K562 (cell line): ENCODE results near the gene PRR19. TPM values are rescaled to one million over a fixed set of nuclear protein-coding genes. Genes with fewer than 3 reads are reported as not detected.
"Not testable (repeated sequence)": the region's sequence is repeated elsewhere in the genome, so short reads cannot be mapped to it uniquely, and the experiment has no call there.

Experiments
- ATAC-seq: fragments of 200-7000 bp; cut with Tn5 transposase; 3 replicates; pipeline ENCODE4 v1.9.1; 2020; ENCODE audit warnings: moderate library complexity
- BruUV-seq: library from RNA; stranded (reverse); fragments of 400-500 nt; replicated peaks from 2 replicates; lab custom pipeline; 2021; lab: Mats Ljungman, UMichigan
- CTCF ChIA-PET: fragments of 300-600 bp; formaldehyde crosslinking; extraction: SDS; loops from one replicate; lab custom pipeline; 2021; ENCODE audit warnings: low intra/inter-chr PET ratio; lab: Yijun Ruan, JAX
- POLR2A ChIA-PET: fragments of 300-600, 350-650 bp; sonication (Branson Sonifier 250); formaldehyde crosslinking; extraction: SDS; loops from one replicate; lab custom pipeline; 2021; ENCODE audit warnings: antibody characterized with exemption, inconsistent platforms; lab: Yijun Ruan, JAX
- DNase-seq, 4 experiments: peaks; one replicate each; pipeline versions ENCODE4 v3.0.0 to v3.0.0-alpha.2; 2011 to 2018; ENCODE audit warnings: low spot score in 3 of 4, mixed read lengths in 3 of 4; ENCODE audit errors: extremely low read depth in 1 of 4
- FAIRE-seq: peaks from 2 replicates; lab custom pipeline; 2011; peaks lifted over from hg19 to GRCh38; lab: Jason Lieb, UNC
- H2AFZ ChIP-seq: 2 replicates; pipeline ENCODE4 v1.6.0; 2011; ENCODE audit warnings: low read depth, low read length, control low read depth, inconsistent platforms
- H3K27ac ChIP-seq: fragments of 200-600 bp; 3 replicates; pipeline ENCODE4 v1.8.0; 2011; ENCODE audit warnings: low read depth, mild to moderate bottlenecking, control low read depth, inconsistent platforms, low read length, moderate library complexity, mixed read lengths; ENCODE audit errors: extremely low read depth
- H3K27me3 ChIP-seq, 2 experiments: fragments of 300-600 bp in 1 of 2; 2 replicates in 1 of 2; 3 replicates in 1 of 2; pipeline versions ENCODE4 v1.6.0 to v1.8.0; 2011; ENCODE audit warnings: inconsistent platforms in 2 of 2, low read length in 2 of 2, mild to moderate bottlenecking in 1 of 2, mixed read lengths in 1 of 2, moderate library complexity in 1 of 2; ENCODE audit not compliant: control insufficient read depth in 2 of 2, insufficient read depth in 2 of 2
- H3K36me3 ChIP-seq: fragments of 300-600 bp; 3 replicates; pipeline ENCODE4 v1.8.0; 2011; ENCODE audit warnings: mild to moderate bottlenecking, low read length, inconsistent platforms; ENCODE audit not compliant: control insufficient read depth, insufficient read depth
- H3K4me1 ChIP-seq, 2 experiments: fragments of 200-600 bp in 1 of 2; replicated peaks in 1 of 2; 2 replicates in 1 of 2; 3 replicates in 1 of 2; pipeline versions ENCODE4 v1.5.1 to v1.8.0; 2011; ENCODE audit warnings: inconsistent platforms in 2 of 2, low read length in 2 of 2, mild to moderate bottlenecking in 1 of 2, mixed read lengths in 1 of 2, moderate library complexity in 1 of 2; ENCODE audit not compliant: control insufficient read depth in 2 of 2, insufficient read depth in 2 of 2
- H3K4me2 ChIP-seq: 2 replicates; pipeline ENCODE4 v1.6.1; 2011; ENCODE audit warnings: low read length, control low read depth, inconsistent platforms, mixed read lengths; ENCODE audit not compliant: insufficient read depth
- H3K4me3 ChIP-seq: fragments of 200-600 bp; sonication (generic), shearing (Covaris generic); 2 replicates; pipeline ENCODE4 v1.5.1; 2016; ENCODE audit warnings: control low read depth, inconsistent platforms
- H3K79me2 ChIP-seq: fragments of 200-600 bp; 3 replicates; pipeline ENCODE4 v1.8.0; 2011; ENCODE audit warnings: low read length, inconsistent platforms; ENCODE audit not compliant: control insufficient read depth, insufficient read depth
- H3K9ac ChIP-seq, 2 experiments: 2 replicates each; pipeline versions ENCODE4 v1.6.0 to v1.6.1; 2011; ENCODE audit warnings: low read depth in 2 of 2, low read length in 2 of 2, control low read depth in 1 of 2, inconsistent platforms in 1 of 2, mild to moderate bottlenecking in 1 of 2, mixed read lengths in 1 of 2; ENCODE audit not compliant: insufficient read depth in 1 of 2
- H3K9me1 ChIP-seq: one replicate; pipeline ENCODE4 v1.6.0; 2011; ENCODE audit warnings: inconsistent platforms, mild to moderate bottlenecking, low read length, moderate library complexity; ENCODE audit not compliant: control insufficient read depth, insufficient read depth
- H3K9me3 ChIP-seq: replicated peaks from 2 replicates; pipeline ENCODE4 v1.5.1; 2011; ENCODE audit warnings: low read depth, low read length, inconsistent platforms; ENCODE audit not compliant: control insufficient read depth, insufficient read depth
- H4K20me1 ChIP-seq: replicated peaks from 2 replicates; pipeline ENCODE4 v1.6.1; 2011; ENCODE audit warnings: low read length, inconsistent platforms, mixed read lengths; ENCODE audit not compliant: control insufficient read depth, insufficient read depth
- CBX5 ChIP-seq: IDR thresholded peaks from 2 replicates; pipeline ENCODE4 v1.6.1; 2014; ENCODE audit warnings: low read depth, borderline replicate concordance
- CHD4 ChIP-seq: fragments of 200-600 bp; sonication (generic); IDR thresholded peaks from 3 replicates; pipeline ENCODE4 v1.6.1; 2012; ENCODE audit warnings: low read depth, mild to moderate bottlenecking, mixed read lengths, low read length, inconsistent platforms; ENCODE audit not compliant: insufficient read depth, insufficient replicate concordance, poor library complexity, severe bottlenecking
- MCM7 ChIP-seq, 2 experiments: fragments of 450-650 bp; IDR thresholded peaks; 2 replicates each; pipeline ENCODE4 v1.6.1; 2016 to 2018
- ZNF121 ChIP-seq: sonication (generic); formaldehyde crosslinking; conservative IDR thresholded peaks from 2 replicates; pipeline ENCODE4 v1.8.0; 2022; ENCODE audit warnings: missing genetic modification reagents
- ZNF324 ChIP-seq: fragments of 250-450 bp; sonication (Bioruptor Pico); IDR thresholded peaks from 2 replicates; pipeline ENCODE4 v1.4.0; 2020; ENCODE audit warnings: mild to moderate bottlenecking
- WGBS: fragments of 100-300 bp; shearing (Covaris generic); methylation state at CpG from one replicate; pipeline ENCODE4 v1.1.6; 2016; ENCODE audit warnings: low coverage, mixed read lengths; ENCODE audit not compliant: insufficient coverage; ENCODE audit errors: missing lambda C conversion rate; 5-methylcytosine and 5-hydroxymethylcytosine counted together
- in situ Hi-C: fragments of 300-500 bp; cut with MboI; formaldehyde crosslinking; loops from 4 replicates; pipeline ENCODE4 v1.15.0; 2018; ENCODE audit warnings: inconsistent platforms, mixed read lengths
- intact Hi-C: fragments of 100-400 bp; cut with micrococcal nuclease; formaldehyde crosslinking; loops from 2 replicates; pipeline ENCODE4 v1.14.2; 2022
- polyA plus RNA-seq, 8 experiments: library from polyadenylated mRNA; depleted of rRNA in 4 of 8; stranded (reverse) in 5 of 8; unstranded in 3 of 8; fragments of >200 nt; fragmentation: Nextera tagmentation in 2 of 8; fragmentation: Illumina TruSeq in 1 of 8; extraction: Ambion mirVana in 2 of 8; extraction: Trizol in 1 of 8; gene quantifications; 2 replicates each; pipeline versions ENCODE4 v1.2.1 to v1.2.3, GENCODE V29; 2011 to 2014; ENCODE audit warnings: inconsistent platforms in 1 of 8, missing spikeins in 1 of 8
- total RNA-seq, 7 experiments: library from RNA; depleted of rRNA in 6 of 7; stranded (reverse); fragments of >200 nt in 6 of 7; fragmentation: Illumina TruSeq in 2 of 7; extraction: Trizol in 2 of 7; gene quantifications; 2 replicates each; pipeline versions ENCODE4 v1.2.1 to v1.2.3, GENCODE V29; 2011 to 2021; ENCODE audit warnings: low replicate concordance in 1 of 7
- TF ChIP-seq, protein P1 (sequence below), 2 experiments: fragments of 450-650 bp; IDR thresholded peaks; 2 replicates each; pipeline ENCODE4 v1.6.1; 2018; ENCODE audit warnings: mild to moderate bottlenecking in 2 of 2, low read depth in 1 of 2; ENCODE audit not compliant: partially characterized antibody in 2 of 2
- TF ChIP-seq, protein P2 (sequence below): sonication (generic); formaldehyde crosslinking; IDR thresholded peaks from 2 replicates; pipeline ENCODE4 v1.4.0; 2020; ENCODE audit warnings: mild to moderate bottlenecking, missing genetic modification reagents

The PRR19 gene
- total and polyA plus RNA-seq, 9 of the 15 experiments (the other 6 are each of a cell fraction or from before 2014, with no cell fraction given) = 0.10 to 1.6 (median 0.54) TPM

DNA sequence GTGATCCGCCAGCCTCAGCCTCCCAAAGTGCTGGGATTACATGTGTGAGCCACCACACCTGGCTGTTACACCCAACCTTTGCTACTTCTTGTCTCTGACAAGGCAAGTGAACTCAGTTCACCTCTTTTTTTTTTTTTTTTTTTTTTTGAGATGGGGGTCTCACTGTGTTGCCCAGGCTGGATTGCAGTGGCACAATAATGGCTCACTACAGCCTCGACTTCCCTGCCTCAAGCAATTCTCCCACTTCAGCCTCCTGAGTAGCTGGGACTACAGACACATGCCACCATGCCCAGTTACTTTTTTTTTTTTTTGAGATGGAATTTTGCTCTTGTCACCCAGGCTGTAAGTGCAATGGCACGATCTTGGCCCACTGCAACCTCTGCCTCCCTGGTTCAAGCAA is 44.1 kb upstream of the PRR19 start:
- H4K20me1 ChIP-seq, H3K4me2 ChIP-seq, H3K9me3 ChIP-seq, DNase-seq, H3K4me3 ChIP-seq, ATAC-seq, H3K9me1 ChIP-seq, in situ Hi-C loops, BruUV-seq, H3K27me3 ChIP-seq, CTCF ChIA-PET, H3K27ac ChIP-seq, intact Hi-C loops, H3K9ac ChIP-seq, FAIRE-seq, H3K36me3 ChIP-seq: not testable (repeated sequence)
- POLR2A ChIA-PET = interaction anchor here (0.7 to 1.5 kb wide), 6 partner anchors 8 to 1369 kb away, joined by 3 to 5 read pairs (median 4); partner anchors contain the start of gene CIC
- peak; percentile 67 for TF ChIP-seq ZNF121 (CRISPR knock-in tag)
- H2AFZ ChIP-seq = peak overlapping the region; percentile 14; the same call in 1 of the 2 replicates
- H3K4me1 ChIP-seq = peaks cover under 1 to 36% of the 10 kb centered on the region in 2 experiments; a peak in 3 of 5 replicates
- H3K79me2 ChIP-seq = peaks cover 20% of the 10 kb centered on the region
- WGBS = 84% methylated on average over 3 of the region's 3 CpGs

DNA sequence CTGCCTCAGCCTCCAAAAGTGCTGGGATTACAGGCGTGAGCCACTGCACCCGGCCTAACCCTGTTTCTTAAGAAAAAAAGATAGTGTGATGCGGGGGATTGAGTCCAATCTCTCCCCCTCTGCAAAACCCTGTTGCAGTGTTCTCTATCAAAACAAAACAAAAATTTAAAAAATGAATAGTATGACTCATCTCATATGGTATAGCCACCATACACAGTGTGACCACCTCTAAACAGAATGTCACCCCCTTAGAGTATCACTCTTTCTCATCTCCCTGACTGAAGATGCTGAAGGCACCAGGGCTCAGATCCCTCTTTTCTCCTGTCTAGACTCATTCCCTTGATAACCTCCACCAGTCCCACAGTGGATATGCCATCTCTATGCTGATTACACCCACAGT is 40.2 kb upstream of the PRR19 start:
- POLR2A ChIA-PET = no interaction called here
- TF ChIP-seq CHD4 (no peak), ZNF324 (CRISPR knock-in tag) (no peak), MCM7 (IDR thresholded peaks at IDR 0.05) (no peak), CBX5 (no peak)
- TF ChIP-seq, protein P1, sequence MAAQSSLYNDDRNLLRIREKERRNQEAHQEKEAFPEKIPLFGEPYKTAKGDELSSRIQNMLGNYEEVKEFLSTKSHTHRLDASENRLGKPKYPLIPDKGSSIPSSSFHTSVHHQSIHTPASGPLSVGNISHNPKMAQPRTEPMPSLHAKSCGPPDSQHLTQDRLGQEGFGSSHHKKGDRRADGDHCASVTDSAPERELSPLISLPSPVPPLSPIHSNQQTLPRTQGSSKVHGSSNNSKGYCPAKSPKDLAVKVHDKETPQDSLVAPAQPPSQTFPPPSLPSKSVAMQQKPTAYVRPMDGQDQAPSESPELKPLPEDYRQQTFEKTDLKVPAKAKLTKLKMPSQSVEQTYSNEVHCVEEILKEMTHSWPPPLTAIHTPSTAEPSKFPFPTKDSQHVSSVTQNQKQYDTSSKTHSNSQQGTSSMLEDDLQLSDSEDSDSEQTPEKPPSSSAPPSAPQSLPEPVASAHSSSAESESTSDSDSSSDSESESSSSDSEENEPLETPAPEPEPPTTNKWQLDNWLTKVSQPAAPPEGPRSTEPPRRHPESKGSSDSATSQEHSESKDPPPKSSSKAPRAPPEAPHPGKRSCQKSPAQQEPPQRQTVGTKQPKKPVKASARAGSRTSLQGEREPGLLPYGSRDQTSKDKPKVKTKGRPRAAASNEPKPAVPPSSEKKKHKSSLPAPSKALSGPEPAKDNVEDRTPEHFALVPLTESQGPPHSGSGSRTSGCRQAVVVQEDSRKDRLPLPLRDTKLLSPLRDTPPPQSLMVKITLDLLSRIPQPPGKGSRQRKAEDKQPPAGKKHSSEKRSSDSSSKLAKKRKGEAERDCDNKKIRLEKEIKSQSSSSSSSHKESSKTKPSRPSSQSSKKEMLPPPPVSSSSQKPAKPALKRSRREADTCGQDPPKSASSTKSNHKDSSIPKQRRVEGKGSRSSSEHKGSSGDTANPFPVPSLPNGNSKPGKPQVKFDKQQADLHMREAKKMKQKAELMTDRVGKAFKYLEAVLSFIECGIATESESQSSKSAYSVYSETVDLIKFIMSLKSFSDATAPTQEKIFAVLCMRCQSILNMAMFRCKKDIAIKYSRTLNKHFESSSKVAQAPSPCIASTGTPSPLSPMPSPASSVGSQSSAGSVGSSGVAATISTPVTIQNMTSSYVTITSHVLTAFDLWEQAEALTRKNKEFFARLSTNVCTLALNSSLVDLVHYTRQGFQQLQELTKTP (IDR thresholded peaks at IDR 0.05; ENCODE audit: low read depth in 1 of 2, partially characterized antibody in 2 of 2) = no peak
- TF ChIP-seq, protein P2, sequence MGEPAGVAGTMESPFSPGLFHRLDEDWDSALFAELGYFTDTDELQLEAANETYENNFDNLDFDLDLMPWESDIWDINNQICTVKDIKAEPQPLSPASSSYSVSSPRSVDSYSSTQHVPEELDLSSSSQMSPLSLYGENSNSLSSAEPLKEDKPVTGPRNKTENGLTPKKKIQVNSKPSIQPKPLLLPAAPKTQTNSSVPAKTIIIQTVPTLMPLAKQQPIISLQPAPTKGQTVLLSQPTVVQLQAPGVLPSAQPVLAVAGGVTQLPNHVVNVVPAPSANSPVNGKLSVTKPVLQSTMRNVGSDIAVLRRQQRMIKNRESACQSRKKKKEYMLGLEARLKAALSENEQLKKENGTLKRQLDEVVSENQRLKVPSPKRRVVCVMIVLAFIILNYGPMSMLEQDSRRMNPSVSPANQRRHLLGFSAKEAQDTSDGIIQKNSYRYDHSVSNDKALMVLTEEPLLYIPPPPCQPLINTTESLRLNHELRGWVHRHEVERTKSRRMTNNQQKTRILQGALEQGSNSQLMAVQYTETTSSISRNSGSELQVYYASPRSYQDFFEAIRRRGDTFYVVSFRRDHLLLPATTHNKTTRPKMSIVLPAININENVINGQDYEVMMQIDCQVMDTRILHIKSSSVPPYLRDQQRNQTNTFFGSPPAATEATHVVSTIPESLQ = no peak

More for the DNA sequence above, 40.2 kb upstream of the PRR19 start:
- Histone ChIP-seq H3K4me1 (peaks cover 0 to 11% of the 10 kb centered on the region in 2 experiments; a peak in 3 of 5 replicates), H3K4me3 (no peak overlapping the region), H3K4me2 (no peak overlapping the region), H3K27ac (no peak overlapping the region), H4K20me1 (no peaks in the 10 kb centered on the region), H3K27me3 (no peaks in the 10 kb centered on the region), H3K79me2 (no peaks in the 10 kb centered on the region), H3K9ac (no peak overlapping the region), H3K9me3 (no peaks in the 10 kb centered on the region), H2AFZ (no peak overlapping the region), H3K36me3 (no peaks in the 10 kb centered on the region), H3K9me1 (no peaks in the 10 kb centered on the region)
- FAIRE-seq = no peak
- BruUV-seq = no TSS peak
- ATAC-seq = no peak; the same call in 2 of the 3 replicates
- DNase-seq = no peak
- CTCF ChIA-PET = no interaction called here
- in situ Hi-C loops = no loop called here
- WGBS = 34% methylated on average over 3 of the region's 3 CpGs
- intact Hi-C loops = no loop called here
